GM21717 (cell line): ENCODE data around the gene CBFA2T3.

Experiments
- ATAC-seq: cut with Tn5 transposase; IDR thresholded peaks from one replicate; pipeline ENCODE4 v1.9.1; 2021; ENCODE audit warnings: mild to moderate bottlenecking, moderate library complexity; ENCODE audit not compliant: unreplicated experiment

The CBFA2T3 gene

DNA sequence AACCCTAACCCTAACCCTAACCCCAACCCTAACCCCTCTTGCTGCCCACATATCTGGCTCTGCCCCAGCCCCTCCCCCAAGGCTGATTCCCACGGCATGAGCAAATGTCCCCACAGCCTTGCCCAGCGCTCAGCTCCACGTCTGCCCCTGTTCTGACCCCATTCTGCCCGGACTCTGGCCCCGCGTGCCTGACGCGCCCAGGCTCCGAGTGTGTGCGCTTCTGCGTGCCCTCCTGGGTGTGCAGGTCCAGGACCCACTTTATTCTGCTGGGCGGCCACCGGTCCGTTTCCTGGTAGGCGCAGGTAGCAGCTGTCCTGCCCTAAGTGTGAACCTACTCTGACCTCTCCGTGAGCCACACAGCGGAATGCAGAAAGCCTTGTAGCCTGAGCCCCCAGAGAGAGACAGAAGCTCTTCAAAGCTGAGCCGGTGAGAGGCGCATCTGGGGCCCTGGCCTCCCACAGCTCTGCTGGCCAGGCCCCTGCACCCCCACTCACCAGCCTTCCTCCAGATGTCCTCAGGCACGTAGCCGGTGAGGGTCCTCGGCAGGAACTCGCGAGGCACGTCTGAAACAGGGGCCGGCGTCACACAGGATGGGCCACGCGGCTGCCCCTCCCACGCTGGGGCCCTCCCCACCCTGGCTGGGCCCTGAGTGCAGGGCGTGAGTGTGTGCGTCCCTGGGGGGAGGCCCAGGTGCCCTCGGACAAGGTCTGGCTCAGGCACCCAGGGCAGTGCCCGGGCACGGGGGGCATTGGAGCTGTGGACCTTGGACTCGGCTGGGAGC, 96.6 kb downstream of the CBFA2T3 start:
- no peak for ATAC-seq

DNA sequence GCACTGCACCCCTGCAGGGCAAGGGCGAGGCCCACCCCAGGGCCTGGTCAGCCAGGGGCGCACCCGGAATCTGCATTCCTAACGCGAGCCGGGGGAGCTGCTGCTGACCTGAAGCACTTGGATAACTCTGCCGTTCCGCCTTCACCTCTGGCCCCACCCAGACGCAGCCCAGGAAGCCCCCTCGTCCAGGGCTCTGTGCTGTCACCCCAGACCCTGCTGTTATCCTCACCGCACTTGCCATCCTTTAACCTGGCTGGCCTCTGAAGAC, 97.3 kb downstream of the CBFA2T3 start:
- no peak for ATAC-seq

DNA sequence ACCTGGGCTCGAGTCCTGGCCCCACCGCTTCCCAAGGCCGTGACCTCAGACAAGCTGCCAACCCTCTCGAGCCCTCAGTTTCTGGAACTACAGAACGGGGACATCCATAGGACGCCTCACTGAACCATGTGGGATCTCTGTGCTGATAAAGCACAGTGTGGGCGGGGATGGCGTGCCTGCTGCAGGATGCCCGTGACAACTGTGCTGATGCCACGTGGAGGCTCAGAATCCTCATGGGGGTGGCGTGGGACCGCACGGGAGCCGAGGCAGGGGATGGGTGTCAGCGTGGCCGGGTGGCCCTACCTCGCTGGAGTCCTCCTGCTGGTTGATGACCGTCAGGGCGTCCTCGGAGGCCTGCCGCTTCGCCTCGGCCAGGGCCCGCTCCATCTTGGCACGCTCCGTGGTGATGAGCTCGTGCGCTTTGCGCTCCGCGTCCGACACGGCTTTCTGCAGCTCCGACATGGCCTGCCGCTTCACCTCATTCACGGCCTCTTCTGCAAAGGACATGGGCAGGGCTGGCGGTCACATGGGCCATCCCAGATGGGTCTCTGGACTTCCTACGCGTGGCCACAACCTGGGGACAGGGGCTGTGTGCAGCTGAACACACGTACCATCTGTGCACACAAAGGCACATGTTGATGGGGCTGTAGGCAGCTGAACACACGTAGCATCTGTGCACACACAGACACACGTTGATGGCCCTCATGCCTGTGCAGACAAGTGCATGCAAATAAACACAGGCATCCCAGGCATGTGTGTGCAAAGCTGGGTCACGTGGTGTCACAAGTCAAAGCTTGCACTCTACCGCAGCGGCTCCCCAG, 97.8 kb downstream of the CBFA2T3 start:
- no peak for ATAC-seq

DNA sequence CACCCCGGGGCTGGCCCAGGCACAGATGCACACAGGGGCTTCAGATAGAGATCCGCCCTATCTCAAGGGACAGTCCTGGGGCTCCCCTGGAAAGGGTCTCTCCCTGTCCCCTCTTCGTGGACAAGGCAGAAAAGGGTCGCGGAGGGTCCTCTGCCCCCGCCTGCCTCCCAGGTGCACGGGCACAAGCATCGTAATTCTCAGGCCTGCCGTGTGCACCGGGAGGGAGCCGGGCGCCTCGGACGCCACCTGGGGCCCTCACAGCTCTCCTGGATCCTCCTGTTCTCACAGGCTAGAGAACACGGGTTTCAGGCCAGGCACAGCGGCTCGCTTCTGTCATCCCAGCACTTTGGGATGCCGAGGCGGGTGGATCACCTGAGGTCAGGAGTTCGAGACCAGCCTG, 98.7 kb downstream of the CBFA2T3 start:
- no peak for ATAC-seq

DNA sequence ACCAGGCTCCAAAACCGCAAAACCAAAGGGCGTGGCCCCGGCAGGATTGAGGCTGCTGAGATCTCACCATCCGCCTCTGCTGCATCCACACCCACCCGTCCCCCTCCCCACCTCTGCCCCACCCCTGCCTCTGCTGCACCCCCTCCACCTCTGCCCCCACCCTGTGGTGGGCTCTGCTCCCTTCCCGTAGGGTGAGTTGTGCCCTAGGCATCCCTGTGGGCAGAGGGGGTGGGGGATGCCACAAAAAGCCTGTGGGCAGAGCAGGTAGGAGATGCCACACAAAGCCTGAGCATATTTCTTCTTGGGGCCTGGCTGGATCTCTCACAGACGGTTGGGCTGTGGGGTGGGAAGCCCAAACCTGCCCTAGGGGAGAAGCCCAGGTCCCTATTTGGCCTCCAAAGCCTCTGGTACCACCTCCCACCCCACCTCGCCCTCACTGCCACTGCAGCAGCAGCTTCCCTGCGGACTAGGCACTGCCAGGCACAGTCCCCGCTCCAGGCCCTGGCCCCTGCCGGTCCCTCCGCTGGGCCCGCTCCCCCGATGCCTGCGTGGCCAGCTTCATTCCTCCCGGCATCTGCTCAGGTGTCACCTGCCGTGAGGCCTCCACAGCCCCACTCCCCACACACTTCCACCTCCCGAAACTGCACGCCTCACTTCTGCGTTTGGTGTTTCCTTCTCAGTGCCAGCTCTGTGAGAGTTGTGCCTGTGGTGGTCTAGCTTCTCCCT, 99.3 kb downstream of the CBFA2T3 start:
- no peak for ATAC-seq

DNA sequence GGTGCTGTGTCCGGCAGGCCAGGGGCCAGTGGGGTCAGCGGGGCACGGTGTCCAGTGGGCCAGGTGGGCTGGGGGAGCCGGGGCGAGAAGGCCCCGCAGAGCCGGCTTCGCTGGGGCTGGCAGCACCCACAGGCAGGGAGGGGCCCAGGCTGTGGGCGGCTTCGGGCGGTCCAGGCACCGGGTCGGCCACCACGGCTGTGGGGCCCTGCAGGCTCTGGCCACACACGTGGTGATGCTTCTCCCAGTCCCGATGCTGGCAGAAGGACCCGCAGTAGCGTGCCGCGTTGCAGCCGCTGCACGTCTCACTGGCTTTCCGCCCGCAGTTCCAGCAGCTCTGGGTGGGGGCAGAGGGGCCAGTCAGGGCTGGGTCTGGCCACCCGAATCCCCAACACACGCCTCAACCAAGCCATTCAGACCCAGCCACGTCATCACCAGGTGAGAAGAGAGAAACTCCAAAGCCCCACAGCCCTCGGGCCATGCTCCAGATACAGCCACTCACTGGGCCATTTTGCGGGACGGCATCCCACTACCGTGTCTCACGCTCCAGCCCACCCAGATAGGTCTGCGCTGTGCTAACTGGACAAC, 100.0 kb downstream of the CBFA2T3 start:
- no peak for ATAC-seq

DNA sequence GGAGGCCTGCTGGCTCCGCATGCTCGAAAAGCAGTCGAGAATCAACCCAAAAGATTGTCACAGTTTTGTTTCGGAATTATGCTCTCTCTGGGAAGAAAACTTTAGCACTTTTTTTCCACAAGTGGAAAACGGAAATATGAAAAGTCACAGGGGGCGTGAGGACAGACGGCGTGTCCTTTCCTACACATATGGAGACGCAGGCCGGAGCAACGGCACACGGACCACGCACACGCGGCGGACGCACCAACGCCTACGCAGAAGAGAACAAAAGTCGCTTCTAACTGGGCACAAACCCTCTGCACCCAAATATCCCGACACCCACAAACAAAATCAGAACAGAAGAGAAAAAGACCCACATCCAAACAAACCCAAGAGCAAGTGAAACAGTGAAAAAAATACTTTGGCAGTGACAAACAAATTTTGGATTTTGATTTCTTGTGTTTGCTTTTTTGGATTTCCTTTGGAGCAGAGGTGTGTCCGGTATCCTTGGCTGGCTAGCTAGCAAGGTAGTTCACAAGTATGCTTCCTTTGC, 101.2 kb downstream of the CBFA2T3 start:
- ATAC-seq, result no peak

DNA sequence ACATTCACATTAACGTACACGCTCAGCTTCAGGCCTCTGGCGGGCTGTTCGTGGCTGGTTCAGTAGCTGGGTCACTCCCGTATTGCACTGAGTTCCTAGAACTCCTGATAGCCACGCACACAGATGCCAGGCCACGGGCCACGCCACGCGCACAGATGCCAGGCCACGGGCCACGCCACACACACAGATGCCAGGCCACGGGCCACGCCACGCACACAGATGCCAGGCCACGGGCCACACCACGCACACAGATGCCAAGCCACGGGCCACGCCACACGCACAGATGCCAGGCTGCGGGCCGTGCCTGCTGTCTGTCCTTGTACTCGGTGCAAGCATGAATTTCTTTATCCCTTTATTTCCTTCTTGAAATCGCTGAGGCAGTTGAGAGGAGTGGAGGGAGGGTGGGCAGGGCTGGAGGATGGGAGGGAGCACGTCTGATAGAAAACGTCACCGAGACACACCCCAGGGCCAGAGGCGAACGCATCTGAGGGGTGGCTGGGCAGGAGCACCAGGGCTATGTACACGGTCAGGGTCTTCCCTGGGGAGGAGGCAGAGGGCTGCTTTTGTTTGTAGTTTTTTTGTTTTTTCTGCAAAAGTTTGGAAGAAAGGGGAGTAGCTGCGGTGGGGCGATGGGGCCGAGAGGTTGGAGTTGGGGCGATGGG, 101.9 kb downstream of the CBFA2T3 start:
- ATAC-seq, result no peak

DNA sequence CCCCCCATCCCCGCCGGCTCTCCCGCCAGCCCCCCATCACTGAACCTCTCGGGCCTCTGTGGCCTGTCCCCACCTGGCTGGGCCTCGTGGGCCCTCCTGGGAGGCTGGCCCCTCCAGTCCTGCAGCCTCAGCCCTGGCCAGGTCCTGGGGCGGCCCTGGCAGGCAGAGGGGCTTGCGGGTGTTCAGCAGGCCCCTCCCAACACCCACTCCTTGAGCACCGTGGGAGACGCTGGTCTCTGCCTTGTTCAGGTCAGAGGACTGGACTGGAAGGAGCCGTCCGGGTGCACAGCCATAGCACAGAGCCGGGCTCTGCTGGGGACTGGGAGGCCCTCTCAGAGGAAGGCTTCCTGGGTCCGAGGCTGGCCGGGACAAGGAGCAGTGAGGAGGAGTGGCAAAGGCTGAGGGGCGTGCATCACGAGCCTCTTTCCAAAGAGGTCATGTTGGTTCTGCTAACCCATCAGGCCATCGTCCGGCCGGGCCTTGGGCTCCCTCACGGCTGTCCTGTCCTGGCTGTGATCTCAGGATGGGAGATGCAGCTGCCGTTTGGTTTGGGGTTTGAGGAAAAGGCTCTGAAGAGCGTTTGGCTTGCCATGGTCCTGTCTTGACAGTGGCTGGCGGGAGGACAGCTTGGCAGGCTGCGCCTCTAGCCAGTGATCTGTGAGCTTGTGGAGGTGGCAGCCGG, 104.2 kb downstream of the CBFA2T3 start:
- ATAC-seq, result no peak

DNA sequence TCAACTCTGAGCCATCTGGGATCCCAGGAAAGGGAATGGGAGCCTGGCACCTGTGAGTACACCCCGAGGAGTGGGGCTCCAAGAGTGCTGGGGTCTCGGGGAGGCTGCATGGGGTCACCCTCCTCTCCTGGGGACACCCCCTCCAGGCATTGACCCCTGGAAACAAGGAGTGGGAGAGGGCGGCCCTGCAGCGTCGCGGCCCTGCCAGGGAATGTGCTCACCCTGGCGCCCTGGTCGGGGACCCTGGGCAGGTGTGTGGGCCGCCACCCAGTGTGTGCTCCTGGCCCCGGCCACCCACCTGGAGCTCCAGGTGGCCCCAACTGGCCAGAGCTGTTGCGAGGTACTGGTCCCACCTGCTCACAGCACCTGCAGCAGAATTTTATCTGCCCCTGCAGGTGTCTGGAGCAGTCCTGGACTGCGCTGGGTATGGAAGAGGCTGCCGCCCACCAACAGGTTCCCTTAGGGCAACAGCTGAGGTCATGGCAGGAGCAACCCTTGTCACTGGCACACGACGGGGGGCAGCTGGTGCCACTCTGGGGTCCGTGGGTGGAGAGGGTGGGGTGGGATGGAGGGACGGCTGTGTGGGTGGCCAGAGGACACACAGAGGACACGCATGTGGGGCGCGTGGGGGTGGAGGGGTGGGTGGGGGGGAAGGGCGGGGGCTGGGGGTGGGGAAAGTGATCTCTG, 105.1 kb downstream of the CBFA2T3 start:
- no peak for ATAC-seq

DNA sequence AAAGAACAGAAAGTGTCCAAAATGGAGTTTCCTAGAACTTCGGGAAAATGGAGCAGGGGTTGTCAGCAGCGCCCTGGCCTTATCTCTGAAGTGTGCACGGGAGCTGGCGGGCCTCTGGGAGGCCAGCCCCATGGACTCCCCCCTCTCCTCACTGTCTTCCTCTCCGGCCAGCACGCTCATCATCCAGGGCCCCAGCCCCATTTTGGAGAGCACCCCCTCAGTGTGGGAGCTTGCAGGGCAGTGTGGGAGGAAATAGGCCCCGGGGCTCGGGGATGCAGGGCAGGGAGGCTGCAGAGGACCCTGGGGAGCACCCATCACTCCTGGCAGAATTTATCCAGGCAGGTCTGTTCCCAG, 105.7 kb downstream of the CBFA2T3 start:
- no peak for ATAC-seq

DNA sequence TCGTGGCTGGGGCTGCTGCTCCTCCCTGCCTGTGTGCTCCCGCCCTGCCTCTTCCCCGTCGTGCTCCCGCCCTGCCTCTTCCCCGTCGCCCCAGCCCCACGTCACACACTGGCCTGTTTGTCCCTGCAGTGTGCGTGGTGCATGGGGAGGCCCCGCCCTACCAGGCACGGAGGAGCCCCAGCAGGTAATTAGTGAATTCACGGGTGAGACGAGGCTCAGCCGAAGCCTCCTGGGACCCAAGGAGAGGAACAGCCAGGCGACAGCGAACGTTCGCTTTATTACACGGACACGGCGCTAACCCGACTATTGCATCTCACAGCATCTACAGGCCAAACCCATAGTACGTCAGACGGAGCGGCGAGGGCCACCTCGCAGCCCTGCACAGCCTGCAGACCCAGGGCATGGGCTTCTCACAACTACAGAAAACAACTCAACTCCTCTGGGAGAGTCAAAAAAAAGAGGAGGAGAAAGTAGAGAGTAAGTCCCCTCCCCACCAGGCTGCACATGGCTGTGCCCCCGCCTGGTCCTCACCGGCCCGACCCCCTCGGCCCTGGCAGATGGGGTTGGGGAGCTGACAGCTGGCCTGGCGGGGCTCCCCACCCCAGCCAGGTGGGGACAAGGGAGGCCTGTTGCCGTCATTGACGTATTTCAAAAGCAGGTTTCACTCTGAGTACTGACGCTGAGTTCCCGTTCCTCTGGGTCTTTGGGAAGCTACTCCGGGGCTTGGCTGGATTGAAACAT, 106.2 kb downstream of the CBFA2T3 start:
- no peak for ATAC-seq

DNA sequence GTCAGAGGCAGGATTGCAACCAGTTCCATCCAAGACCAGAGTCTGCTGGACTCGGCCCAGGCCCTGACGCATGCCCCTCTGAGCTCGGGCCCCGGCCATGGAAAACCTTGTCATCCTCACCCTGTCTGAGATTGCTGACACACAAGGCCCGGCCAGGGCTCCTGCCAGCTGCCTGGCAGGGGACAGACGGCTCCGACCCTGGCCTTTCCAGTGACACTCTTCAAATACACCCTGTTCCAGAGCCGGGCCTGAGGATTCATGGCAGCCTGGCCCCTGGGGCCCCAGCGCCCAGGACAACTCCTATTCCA, 107.4 kb downstream of the CBFA2T3 start:
- no peak for ATAC-seq

DNA sequence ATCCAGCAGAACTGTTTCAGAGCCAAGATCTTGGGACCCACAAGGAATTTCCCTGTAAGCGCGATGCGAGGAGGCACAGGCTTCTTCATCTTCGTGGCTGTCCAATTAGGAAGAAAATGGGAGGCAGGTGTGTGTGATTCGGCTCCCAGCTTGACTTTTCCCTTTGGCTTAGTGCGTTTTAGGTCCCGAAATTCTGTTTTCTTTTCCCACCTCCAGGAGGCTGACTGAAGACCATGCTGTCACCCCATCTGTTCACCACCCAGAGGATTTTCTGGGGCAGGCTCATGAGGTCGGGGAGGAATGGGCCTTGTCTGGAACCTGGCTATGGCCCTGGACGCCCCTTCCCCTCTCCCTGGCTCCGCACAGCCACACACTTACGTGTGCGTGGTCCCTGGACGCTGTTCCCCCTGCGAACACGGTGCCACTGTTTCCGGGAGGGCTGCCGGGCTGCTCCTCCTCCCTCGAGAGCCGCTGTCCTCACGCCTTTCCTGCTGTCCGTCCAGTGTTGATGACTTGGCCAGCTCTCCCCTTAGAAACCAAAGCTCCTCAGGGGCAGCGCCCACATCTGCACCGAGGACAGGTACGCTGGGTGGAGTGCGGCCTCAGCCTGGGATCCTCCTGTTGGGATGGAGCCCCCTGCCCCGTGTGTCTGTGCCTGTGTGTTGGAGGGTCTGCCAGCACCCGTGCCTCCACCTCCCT, 107.9 kb downstream of the CBFA2T3 start:
- no peak for ATAC-seq

DNA sequence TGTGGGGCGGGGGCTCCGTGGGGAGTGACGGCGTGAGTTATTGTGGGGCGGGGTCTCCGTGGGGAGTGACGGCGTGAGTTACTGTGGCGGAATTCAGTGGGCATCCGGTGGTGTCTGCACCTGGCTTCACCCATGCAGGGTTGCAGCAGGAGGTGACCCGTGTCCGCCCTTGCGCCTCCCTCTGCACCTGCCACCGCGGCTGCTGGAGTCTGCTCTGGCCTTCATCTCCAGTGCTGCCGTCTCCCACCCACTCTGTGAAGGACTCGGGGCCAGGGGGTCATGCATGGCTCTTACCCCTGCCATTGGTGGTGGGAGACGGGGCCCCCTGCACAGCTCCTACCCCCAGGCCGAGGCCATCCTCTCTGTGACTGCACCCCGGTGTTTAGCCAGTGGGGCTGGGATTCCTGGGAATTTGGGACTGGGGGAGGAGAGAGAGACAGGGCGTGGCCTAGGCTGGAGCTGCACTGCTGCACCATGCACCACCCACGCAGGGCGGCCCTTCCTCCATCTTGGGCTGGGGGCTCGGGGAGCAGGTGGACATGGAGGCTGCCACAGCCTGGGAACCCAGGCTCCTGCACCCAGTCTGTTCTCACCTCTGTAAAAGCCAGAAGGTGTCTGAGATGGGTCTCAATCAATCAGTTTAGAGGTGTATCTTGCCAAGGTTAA, 109.3 kb downstream of the CBFA2T3 start:
- ATAC-seq, result no peak

DNA sequence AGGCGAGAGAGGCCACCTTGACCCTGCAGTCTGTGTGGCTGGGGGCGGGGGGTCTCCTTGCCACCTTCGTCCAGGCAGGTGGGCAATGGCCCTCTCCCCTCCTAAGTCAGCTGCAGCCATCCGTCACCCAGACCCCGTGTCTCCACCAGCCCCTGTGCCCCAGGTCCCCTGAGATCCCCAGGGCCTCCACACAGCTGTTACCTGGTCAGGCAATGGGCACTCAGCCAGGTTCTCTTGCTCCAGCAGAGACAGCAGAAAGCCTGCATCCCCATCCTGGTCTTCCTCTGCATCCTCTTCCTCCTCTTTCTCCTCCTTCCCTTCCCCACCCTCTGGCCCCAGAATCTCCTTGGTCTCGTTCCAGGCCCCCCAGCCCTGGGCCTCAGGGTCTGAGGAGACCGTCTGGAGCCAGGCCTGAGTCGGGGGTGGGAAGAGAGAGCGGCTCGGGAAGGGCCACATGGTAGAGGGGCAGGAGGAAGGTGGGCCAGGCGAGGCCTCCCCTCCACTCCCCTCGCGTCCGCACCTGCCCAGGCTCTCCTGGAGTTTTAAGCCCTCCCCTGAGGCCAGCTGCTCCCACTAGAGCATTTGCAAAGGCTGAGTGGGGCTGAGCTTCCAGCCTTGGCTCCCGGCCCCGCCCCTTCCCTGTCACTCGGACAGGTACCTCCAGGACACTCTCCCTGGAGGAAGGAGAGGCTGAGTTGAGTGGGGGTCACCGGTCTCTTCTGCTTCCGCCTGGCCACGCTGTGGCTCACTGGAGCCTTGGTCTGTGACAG, 110.7 kb downstream of the CBFA2T3 start, which contains the start of gene PABPN1L:
PABPN1L (minus strand) TSS at position 510 of the 770 bp plus-strand sequence; CDS start at position 456, 54 bp downstream.
- no peak for ATAC-seq

DNA sequence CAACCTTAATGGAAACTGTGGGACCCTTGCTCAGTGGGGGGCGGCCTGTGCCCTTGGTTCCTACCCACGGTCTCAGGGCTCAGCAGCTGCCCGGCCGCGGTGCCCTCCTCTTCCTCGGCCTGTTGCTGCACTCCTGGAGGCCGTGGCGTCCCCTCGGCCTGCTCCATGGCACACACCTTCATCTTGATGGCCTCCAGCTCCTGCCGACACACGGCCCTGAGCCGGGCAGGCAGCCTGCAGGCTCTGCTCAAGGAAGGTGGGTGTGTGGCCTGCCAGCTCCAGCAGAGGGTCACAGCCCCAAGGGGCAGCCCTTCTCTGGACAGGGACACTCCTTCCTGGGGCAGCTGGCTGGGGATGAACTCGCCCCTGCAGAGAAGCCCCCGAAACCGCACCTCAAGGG, 111.3 kb downstream of the CBFA2T3 start:
- no peak for ATAC-seq
